Measurements from ENCODE around the gene TMEM256. TPM values are rescaled to one million over a fixed set of nuclear protein-coding genes. Genes with fewer than 3 reads are reported as not detected.
A peak's percentile ranks its signal among the peaks of the same experiment; 100 is the strongest.

Gene TMEM256
- total RNA-seq: 40.7 and 45.9 TPM in 2 replicates
- long read RNA-seq, transcript TMEM256-201 (4 exons, 486 nt): major isoform, 6 of 6 reads
- long read RNA-seq, partial matches to known transcripts: 0 of 6 reads
- long read RNA-seq, other reads (novel, unspliced or antisense): 0 of 6 reads

- TF ChIP-seq CTCF (IDR thresholded peaks at IDR 0.05): no peak
- H3K9me3 Mint-ChIP-seq (ENCODE audit: unreplicated experiment): no peaks in the 10 kb centered on the region
- H3K36me3 Mint-ChIP-seq (ENCODE audit: unreplicated experiment): peaks cover 2% of the 10 kb centered on the region
- no peaks in the 10 kb centered on the region for H3K27me3 Mint-ChIP-seq (ENCODE audit: unreplicated experiment)
- H3K27ac Mint-ChIP-seq (ENCODE audit: unreplicated experiment): peak within 1 kb of the TSS; percentile 90
- DNase-seq (ENCODE audit: extremely low spot score, unreplicated experiment): peak; percentile 99
- H3K4me3 Mint-ChIP-seq (ENCODE audit: unreplicated experiment): peak within 1 kb of the TSS; percentile 84
- peaks cover 27% of the 10 kb centered on the region for H3K4me1 Mint-ChIP-seq (ENCODE audit: unreplicated experiment)
These were observed at the start of gene TMEM256 for GRCh38 chr17:7403977-7404736. Gene TMEM256 (minus strand): TSS chr17:7404097. CDS start chr17:7404084, 13 bp downstream.

GRCh38 chr17:7448461-7448860 lies 44.6 kb upstream of the TMEM256 start:
- no peak overlapping the region for H3K27ac Mint-ChIP-seq (ENCODE audit: unreplicated experiment)
- H3K9me3 Mint-ChIP-seq (ENCODE audit: unreplicated experiment): no peaks in the 10 kb centered on the region
- H3K4me1 Mint-ChIP-seq (ENCODE audit: unreplicated experiment): peaks cover 14% of the 10 kb centered on the region
- H3K4me3 Mint-ChIP-seq (ENCODE audit: unreplicated experiment): no peak overlapping the region
- TF ChIP-seq CTCF (IDR thresholded peaks at IDR 0.05): no peak
- no peaks in the 10 kb centered on the region for H3K36me3 Mint-ChIP-seq (ENCODE audit: unreplicated experiment)
- peaks cover 23% of the 10 kb centered on the region for H3K27me3 Mint-ChIP-seq (ENCODE audit: unreplicated experiment)
- no peak for DNase-seq (ENCODE audit: extremely low spot score, unreplicated experiment)

- TF ChIP-seq CTCF (IDR thresholded peaks at IDR 0.05): no peak
- Mint-ChIP-seq H3K27ac (ENCODE audit: unreplicated experiment) (peak overlapping the region; percentile 44), H3K4me3 (ENCODE audit: unreplicated experiment) (peak overlapping the region; percentile 68)
These were observed 41.7 kb upstream of the TMEM256 start for GRCh38 chr17:7445619-7445968.

GRCh38 chr17:7444682-7445618 lies 41.1 kb upstream of the TMEM256 start, which contains the start of gene CHRNB1:
Gene CHRNB1 (plus strand): TSS chr17:7445061. CDS start chr17:7445128, 67 bp downstream.
- Mint-ChIP-seq H3K27ac (ENCODE audit: unreplicated experiment) (peak within 1 kb of the TSS; percentile 44), H3K4me1 (ENCODE audit: unreplicated experiment) (peaks cover 23% of the 10 kb centered on the region), H3K4me3 (ENCODE audit: unreplicated experiment) (peak within 1 kb of the TSS; percentile 68), H3K9me3 (ENCODE audit: unreplicated experiment) (no peaks in the 10 kb centered on the region), H3K27me3 (ENCODE audit: unreplicated experiment) (peaks cover 40% of the 10 kb centered on the region), H3K36me3 (ENCODE audit: unreplicated experiment) (no peaks in the 10 kb centered on the region)
- no peak for TF ChIP-seq CTCF (IDR thresholded peaks at IDR 0.05)
- DNase-seq (ENCODE audit: extremely low spot score, unreplicated experiment): no peak

More at GRCh38 chr17:7445619-7445968, 41.7 kb upstream of the TMEM256 start:
- Mint-ChIP-seq H3K9me3 (ENCODE audit: unreplicated experiment) (no peaks in the 10 kb centered on the region), H3K4me1 (ENCODE audit: unreplicated experiment) (peaks cover 17% of the 10 kb centered on the region), H3K36me3 (ENCODE audit: unreplicated experiment) (no peaks in the 10 kb centered on the region), H3K27me3 (ENCODE audit: unreplicated experiment) (peaks cover 34% of the 10 kb centered on the region)
- DNase-seq (ENCODE audit: extremely low spot score, unreplicated experiment): no peak
